Measurements from ENCODE around the gene FCER1G.

The FCER1G gene

DNA sequence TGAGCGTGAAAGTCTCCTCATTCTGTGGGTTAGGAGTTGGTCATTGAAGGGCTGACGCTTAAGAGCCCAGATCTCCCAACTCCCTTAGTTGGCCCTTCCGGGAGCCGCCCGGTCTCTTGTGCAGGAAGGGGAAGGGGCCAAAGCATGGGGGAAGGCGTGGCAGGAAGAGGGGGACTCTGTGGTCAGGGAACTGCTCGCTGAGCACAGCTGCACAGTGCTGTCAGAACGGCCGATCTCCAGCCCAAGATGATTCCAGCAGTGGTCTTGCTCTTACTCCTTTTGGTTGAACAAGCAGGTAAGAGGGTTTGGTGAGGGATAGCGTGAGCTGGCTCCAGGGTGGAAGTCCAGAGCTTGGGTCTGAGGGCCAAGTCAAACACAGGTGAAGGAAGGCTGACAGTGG lies at the start of gene FCER1G:
Gene FCER1G, plus strand, starts transcription at position 220 of the 400 bp plus-strand sequence. Its CDS starts 27 bp downstream, at position 247.
- DNase-seq = no peak

DNA sequence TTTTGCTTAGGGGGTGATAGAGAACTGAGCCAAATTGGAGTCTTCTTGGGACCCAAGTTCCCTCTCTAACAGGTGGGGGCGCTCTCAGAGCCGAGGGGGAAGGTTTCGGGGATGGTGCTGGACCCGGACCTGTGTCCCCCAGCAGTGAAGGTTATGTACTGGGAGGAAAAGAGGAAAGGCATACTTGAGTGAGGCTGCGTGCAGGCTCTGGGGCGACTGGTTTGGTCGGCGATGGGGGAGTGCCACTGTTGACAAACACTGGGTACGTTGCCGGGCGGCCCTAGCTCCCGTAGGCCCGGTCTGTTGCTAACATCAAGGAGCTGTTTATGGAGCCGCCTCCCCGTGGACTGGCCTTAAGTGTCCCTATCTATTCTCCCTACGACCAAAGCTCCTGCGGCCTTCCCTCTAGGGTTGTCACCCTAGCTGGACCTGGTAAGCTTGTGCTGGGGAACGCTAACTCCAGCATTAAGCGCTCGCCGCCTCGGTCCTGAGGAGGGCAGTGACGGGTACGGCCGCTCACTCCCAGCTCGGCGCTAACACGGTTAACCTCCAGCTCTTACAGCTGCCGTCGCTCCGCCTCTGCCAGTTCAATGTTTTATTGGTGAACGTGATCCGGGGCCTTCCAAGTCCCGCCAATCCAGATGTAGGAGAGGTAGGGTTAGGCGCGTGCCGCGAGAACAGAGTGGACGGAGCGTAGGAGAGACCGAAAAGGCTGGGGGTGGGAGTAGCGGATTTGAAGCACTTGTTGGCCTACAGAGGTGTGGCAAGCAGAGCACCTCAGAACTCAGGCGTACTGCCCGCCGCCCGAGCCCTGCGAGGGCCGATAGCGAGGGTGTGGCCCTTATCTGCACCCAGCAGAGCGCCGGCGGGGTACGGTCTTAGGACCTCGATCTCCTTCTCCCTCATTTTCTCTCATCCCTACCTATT lies 49.1 kb upstream of the FCER1G start, which contains the start of gene PPOX:
Gene PPOX, plus strand, starts transcription at position 685 of the 927 bp plus-strand sequence. CDS start 422 bp downstream, outside the sequence.
- DNase-seq = peak; percentile 98

DNA sequence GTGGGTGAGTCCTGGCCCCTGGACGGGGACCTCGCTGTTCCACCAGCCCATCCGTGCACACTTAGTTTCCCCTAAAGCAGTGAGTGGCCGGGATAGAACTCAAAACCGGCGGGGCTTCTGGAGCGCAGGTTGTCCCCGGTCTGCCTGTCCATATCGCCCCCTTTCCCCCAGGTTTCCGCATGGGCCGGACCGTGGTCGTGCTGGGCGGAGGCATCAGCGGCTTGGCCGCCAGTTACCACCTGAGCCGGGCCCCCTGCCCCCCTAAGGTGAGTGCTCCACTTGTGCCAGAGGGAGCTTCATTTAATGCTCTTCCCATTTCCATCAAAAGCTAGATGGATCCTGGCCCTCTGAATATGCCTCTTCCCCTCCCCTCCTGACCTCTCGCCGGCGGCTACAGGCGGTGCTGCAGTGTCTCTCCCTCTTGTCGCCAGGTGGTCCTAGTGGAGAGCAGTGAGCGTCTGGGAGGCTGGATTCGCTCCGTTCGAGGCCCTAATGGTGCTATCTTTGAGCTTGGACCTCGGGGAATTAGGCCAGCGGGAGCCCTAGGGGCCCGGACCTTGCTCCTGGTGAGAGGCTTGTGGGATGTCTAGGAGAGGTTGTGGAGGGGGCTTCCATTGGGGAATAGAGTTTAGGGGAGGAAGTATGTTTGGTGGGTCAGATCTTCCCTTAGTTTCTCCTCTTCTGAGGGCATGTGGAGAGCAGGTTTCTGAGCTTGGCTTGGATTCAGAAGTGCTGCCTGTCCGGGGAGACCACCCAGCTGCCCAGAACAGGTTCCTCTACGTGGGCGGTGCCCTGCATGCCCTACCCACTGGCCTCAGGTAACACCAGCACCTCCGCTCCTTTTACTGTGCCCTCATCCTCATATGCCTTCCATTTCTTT lies 48.2 kb upstream of the FCER1G start:
- no peak for DNase-seq

GRCh38 chr1:161168906-161169305 lies 46.2 kb upstream of the FCER1G start:
- no peak for DNase-seq

DNA sequence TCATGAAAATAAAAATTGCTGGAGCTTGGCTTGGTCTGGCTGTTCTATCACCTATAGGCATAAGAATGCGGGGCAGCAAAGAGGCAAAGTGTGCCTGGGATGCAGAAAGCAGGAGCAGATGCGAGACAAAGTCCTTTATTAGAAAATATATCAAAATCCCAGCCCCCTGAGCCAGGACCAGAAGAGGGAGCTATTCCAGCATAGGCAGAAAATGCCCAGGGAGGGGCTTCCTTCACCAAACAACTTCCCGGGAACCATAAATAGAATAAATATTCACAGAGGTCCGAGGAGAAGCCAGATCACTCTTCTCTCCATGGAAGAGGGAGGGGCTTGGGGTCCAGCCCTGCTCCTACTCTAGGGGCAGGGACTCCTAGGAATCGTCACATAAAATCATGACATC lies 43.9 kb upstream of the FCER1G start:
- DNase-seq = no peak

- DNase-seq = no peak
Observed at GRCh38 chr1:161171696-161172095, 43.4 kb upstream of the FCER1G start.

DNA sequence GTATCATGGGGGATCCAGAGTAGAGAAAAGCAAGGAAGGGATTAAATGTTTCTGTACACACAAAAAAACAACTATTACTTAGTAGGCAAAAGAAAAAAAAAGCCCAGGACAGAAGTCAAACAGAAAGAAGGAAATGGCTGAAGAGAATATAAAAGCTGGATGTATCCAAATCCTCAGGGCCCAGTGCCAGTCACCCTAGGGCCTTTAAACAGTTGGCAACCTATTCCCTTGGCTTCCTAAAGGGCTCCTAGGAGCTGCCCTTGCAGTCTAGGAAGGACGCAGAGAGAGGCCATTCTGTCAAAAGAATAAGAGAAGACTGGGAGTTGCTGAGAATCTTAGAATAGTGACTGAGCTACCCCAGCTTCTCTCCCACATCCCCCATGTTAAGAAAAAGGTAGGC lies 42.7 kb upstream of the FCER1G start:
- no peak for DNase-seq

DNA sequence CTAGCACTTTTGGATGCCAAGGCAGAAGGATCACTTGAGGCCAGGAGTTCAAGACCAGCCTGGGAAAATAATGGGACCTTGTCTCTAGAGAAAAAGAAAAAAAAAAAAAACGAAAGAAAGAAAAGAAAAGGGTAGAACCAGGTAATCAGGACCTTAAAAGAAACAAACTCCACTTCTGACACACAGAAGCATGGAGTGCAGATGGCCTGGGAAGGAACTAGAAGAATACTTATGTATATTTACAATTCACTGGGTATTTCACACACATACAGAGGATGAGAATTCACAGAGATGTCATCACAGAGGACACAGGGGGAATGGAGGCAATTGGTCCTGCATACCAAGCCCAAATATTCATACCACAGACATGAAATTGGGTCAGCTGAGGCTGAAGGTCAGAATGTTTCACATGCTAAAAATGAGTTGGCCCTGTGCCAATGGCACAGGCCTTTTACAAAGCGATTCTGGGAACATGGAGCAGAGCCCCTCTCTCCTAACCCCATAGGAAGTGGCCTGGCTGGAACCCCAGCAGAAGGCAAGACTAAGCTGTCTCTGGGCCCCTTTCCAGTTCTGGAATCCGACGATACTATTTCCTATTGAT lies 42.2 kb upstream of the FCER1G start:
- DNase-seq = no peak

- DNase-seq = no peak
Observed at GRCh38 chr1:161173711-161174110, 41.4 kb upstream of the FCER1G start.

DNA sequence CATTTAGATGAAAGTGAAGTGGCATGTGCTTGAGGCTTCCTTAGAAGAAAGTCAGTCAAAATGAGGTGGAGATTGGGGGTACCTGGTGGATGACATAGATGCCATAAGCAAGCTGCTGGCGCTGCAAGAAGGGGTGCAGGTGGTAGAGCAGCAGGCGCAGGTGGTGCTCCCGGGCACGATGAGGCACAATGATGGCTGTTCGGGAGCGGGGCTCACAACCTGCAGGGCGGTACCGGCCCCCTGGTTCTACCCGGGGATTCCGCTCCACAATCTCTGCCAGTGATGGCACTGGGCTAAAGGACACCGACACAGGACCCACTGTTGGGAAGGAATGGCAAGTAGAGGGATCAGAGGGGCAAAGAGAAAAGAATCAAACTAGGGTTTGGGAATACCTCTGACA lies 40.2 kb upstream of the FCER1G start:
- DNase-seq = no peak

DNA sequence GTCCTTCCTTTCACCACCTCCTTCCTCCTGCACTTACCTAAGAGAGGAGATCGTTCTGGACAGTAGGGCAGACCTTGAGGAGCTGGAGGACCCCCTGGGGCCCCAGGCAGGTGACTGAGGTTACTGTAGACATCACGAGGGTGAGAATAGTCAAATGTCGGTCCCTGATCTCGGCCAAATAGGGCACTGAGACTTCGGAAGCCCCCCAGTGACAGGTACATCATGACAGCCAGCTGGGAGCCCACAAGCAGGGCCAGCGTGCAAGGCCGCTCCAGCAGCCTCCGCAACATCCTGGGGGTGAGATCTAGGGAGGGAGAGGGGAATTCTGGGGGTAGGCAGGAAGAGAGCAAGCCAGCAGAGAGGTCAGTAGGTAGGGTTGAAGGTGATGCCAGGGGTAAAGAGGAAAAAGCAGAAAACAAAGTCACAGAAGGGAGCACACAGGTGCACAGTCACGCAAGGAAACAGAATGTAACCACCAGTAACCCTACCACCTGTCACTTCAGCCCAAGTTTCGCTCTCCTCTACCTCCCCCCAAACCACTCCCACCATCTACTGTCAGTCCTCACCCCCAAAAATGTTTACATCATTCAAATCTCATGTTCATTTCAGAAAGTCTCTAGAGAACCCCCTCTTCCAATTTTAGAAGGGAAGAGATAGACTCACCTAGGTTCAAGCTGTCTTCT lies 39.2 kb upstream of the FCER1G start:
- no peak for DNase-seq

DNA sequence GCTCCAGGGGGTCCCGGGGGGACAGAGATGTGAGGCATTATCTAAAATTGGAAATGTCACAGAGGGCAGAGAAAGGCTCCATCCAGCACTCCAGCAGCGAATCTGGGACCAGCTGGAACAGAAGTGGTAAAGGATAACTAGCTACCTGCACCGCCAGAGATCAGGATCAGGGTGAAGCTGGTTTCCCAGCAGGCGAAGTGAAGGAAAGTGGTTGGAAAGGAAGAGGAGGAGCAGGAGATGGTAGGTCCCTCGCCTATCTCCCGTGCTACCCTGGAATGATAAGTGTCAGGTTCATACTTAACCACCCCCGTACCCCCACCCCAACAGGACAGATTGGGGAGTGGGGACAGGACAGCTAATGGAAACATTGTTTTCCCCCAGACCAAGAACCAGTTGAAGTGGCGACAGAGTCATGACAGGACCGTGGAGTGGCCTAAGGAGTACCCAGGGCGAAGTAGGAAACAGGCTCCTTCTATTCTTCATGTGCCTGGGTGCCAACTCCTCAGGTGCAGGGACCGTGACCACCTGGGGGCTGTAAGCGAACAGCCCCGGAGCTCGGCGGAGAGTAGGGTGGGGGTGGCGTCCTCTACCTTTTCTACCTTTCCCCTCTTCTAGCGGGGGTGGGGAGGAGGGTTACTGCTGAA lies 38.5 kb upstream of the FCER1G start:
- no peak for DNase-seq

- peak; percentile 94 for DNase-seq
Observed at GRCh38 chr1:161177112-161177935, 37.8 kb upstream of the FCER1G start, which contains the start of gene B4GALT3. B4GALT3 (minus strand) TSS chr1:161177507; CDS start chr1:161176060, 1,447 bp downstream.

- no peak for DNase-seq
Observed at GRCh38 chr1:161177936-161178244, 37.2 kb upstream of the FCER1G start.

DNA sequence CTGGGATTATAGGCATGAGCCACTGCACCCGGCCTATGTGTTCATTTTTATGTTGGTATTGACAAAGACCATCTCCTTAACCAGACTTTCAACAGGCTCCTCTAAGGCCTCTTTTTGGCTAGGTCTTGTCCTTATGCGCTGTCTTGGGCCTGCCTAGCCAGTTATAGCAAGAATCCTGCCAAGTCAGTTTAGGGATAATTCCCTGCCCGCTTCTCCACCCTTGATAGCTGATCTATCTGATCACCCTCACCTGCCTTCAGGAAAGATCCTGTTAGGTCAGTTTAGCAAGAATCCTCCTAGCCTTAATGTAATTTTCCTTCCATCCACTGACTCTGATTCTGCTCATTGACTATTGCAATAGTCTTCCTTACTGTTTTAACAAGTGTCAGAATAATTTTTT lies 35.4 kb upstream of the FCER1G start:
- no peak for DNase-seq

- peak; percentile 42 for DNase-seq
Observed at GRCh38 chr1:161180639-161181038, 34.5 kb upstream of the FCER1G start.

DNA sequence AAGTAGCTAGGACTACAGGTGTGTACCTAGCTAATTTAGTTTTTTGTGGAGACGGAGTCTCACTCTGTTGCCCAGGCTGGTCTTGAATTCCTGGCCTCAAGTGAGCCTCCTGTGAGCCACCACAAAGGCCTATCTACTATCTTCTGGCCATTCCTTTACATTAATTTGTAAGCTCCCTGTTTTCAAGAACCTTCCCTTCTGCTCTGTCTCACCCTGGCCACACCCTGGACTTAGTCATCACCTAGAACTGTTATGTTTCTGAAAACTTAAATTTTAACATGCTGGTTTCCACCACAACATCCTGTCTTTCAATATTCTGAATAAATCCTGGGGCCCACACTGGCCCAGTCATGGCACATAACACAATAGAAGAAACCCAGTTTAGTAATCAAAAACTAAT lies 32.9 kb upstream of the FCER1G start:
- peak; percentile 91 for DNase-seq

DNA sequence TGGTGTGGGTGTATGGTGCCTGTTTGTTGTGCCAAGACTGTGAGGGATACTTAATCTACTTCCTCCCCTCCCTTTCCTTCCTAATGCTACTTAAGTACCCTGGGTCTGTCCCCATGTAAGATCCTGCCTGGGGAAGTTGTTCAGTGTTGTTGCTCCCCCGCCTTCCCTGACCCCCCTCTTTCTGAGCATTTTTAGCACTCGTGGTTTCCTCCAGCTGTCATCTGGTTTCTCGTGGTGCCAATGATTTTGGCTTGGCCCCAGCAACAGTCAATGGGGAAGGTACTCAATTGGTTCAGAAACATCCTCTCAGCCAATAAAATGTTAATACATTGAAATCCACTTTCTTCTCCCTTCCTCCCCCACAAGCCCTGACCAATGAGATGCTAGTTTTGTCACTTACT lies 29.8 kb upstream of the FCER1G start:
- peak; percentile 89 for DNase-seq

DNA sequence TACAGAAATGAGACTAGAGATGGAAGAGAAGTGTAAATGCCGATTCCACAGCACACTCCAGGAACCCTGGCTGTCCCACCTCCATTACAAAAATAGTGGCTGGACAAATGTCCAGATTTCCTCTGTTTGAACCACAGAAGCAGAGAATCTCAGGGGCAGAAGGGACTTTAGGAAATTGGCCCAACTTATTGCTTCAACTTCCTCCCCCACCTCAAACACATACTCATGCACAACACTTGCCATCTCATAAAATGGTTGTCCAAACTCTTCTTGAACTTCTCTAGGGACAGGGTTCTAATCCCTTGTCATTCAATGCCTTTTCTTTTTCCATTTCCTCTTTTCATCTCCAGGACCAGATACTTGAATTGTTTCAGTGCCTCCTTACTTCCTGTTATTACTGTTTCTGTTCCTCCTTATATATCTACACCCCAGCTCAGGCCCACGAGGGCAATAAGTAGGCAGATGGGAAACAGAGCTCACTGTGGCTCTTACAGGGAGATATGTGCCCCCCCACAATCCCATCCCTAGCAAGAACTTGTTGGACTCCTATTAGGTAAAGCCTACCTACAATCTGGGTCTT lies 29.3 kb upstream of the FCER1G start:
- no peak for DNase-seq

DNA sequence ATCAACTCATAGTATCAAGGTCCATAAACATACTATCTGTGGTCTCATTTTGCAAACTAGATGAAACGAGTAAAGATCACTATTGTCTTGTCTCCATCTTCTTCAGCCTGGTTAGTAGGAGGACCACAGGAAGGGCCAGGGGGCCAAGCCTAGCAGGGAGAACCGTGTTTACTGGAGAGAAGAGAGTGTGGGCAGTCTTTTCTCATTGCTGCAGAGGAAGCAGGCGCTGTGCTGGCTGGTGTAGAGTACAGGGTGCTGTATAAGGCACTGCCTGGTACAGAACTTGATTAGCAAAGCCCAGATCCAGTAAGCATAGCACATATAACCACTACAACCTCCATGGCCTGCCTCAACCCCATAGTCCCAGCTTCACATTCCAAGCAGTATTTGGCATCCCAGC lies 27.8 kb upstream of the FCER1G start:
- DNase-seq = no peak

- no peak for DNase-seq
Observed at GRCh38 chr1:161188381-161188780, 26.7 kb upstream of the FCER1G start.
